ENCODE measurements around the gene GRAMD2A. TPM values are rescaled to one million over a fixed set of nuclear protein-coding genes. Genes with fewer than 3 reads are reported as not detected.

Gene GRAMD2A
- polyA plus RNA-seq, 3 donors = 4.6 to 7.8 (median 6.4) TPM

GRCh38 chr15:72169236-72169920, 28.2 kb downstream of the GRAMD2A start:
- no peak for DNase-seq (ENCODE audit: low read depth in 3 of 3, low spot score in 2 of 3)

GRCh38 chr15:72168808-72169190, 28.8 kb downstream of the GRAMD2A start:
- no peak for DNase-seq (ENCODE audit: low read depth in 3 of 3, low spot score in 2 of 3)

- no peak for DNase-seq (ENCODE audit: low read depth in 3 of 3, low spot score in 2 of 3)
These were observed 29.3 kb downstream of the GRAMD2A start for GRCh38 chr15:72168131-72168807.

- no peak for DNase-seq (ENCODE audit: low read depth in 3 of 3, low spot score in 2 of 3)
These were observed 30.1 kb downstream of the GRAMD2A start for GRCh38 chr15:72167445-72167844.

- no peak for DNase-seq (ENCODE audit: low read depth in 3 of 3, low spot score in 2 of 3)
These were observed 30.7 kb downstream of the GRAMD2A start for GRCh38 chr15:72166716-72167417.

GRCh38 chr15:72163719-72164118, 33.9 kb downstream of the GRAMD2A start:
- DNase-seq (ENCODE audit: low read depth in 3 of 3, low spot score in 2 of 3) = no peak

- no peak for DNase-seq (ENCODE audit: low read depth in 3 of 3, low spot score in 2 of 3)
These were observed 35.0 kb downstream of the GRAMD2A start for GRCh38 chr15:72162569-72162968.

- DNase-seq (ENCODE audit: low read depth in 3 of 3, low spot score in 2 of 3) = no peak
These were observed 36.0 kb downstream of the GRAMD2A start for GRCh38 chr15:72161361-72162132.

GRCh38 chr15:72160696-72161245, 36.8 kb downstream of the GRAMD2A start:
- DNase-seq (ENCODE audit: low read depth in 3 of 3, low spot score in 2 of 3) = no peak

GRCh38 chr15:72156928-72157327, 40.7 kb downstream of the GRAMD2A start:
- DNase-seq (ENCODE audit: low read depth in 3 of 3, low spot score in 2 of 3) = no peak

GRCh38 chr15:72155635-72156616, 41.7 kb downstream of the GRAMD2A start:
- DNase-seq (ENCODE audit: low read depth in 3 of 3, low spot score in 2 of 3) = peak; percentile 80 to 87 (median 82)

- peak; percentile 68 to 81 (median 78) for DNase-seq (ENCODE audit: low read depth in 3 of 3, low spot score in 2 of 3)
These were observed 42.5 kb downstream of the GRAMD2A start for GRCh38 chr15:72155003-72155621.

GRCh38 chr15:72154316-72154715, 43.3 kb downstream of the GRAMD2A start:
- no peak for DNase-seq (ENCODE audit: low read depth in 3 of 3, low spot score in 2 of 3)

- no peak for DNase-seq (ENCODE audit: low read depth in 3 of 3, low spot score in 2 of 3)
These were observed 44.2 kb downstream of the GRAMD2A start for GRCh38 chr15:72153269-72154000.

- DNase-seq (ENCODE audit: low read depth in 3 of 3, low spot score in 2 of 3) = no peak
These were observed 50.2 kb downstream of the GRAMD2A start for GRCh38 chr15:72147418-72147817.

GRCh38 chr15:72146934-72147333, 50.7 kb downstream of the GRAMD2A start:
- no peak for DNase-seq (ENCODE audit: low read depth in 3 of 3, low spot score in 2 of 3)

- no peak for DNase-seq (ENCODE audit: low read depth in 3 of 3, low spot score in 2 of 3)
These were observed 51.4 kb downstream of the GRAMD2A start for GRCh38 chr15:72146221-72146620.
